ENCODE measurements around the gene ASAP2. TPM values are rescaled to one million over a fixed set of nuclear protein-coding genes. Genes with fewer than 3 reads are reported as not detected.

The ASAP2 gene
- total RNA-seq, 4 donors from 2014 or later: 28.2 to 38.0 (median 31.7) TPM

GRCh38 chr2:9364791-9365497 lies 158.3 kb downstream of the ASAP2 start:
- Histone ChIP-seq H3K4me3 (no peak overlapping the region), H3K9me3 (no peaks in the 10 kb centered on the region), H3K27me3 (no peaks in the 10 kb centered on the region), H3K4me1 (no peaks in the 10 kb centered on the region), H3K36me3 (peaks cover 0 to 86% (median 0%) of the 10 kb centered on the region in 3 donors), H3K27ac (no peak overlapping the region)
- TF ChIP-seq POLR2A (IDR thresholded peaks at IDR 0.05) (no peak), CTCF (IDR thresholded peaks at IDR 0.05) (no peak), EP300 (IDR thresholded peaks at IDR 0.05) (no peak)
- no peak for DNase-seq (ENCODE audit: low spot score in 2 of 2)
- 56 to 61% methylated on average over 4 of the region's 4 CpGs for WGBS, 2 donors

- no peak overlapping the region for H3K27ac ChIP-seq
- peaks cover 0 to 86% (median 0%) of the 10 kb centered on the region in 3 donors for H3K36me3 ChIP-seq
- 81 to 86% methylated on average over 8 of the region's 8 CpGs for WGBS, 2 donors
Observed at GRCh38 chr2:9365498-9366019, 158.9 kb downstream of the ASAP2 start.

GRCh38 chr2:9366026-9366425 lies 159.4 kb downstream of the ASAP2 start:
- no peaks in the 10 kb centered on the region for H3K4me1 ChIP-seq
- H3K4me3 ChIP-seq: no peak overlapping the region
- no peaks in the 10 kb centered on the region for H3K9me3 ChIP-seq
- H3K27me3 ChIP-seq: no peaks in the 10 kb centered on the region
- WGBS, 2 donors: 83 to 94% methylated on average over 6 of the region's 6 CpGs
- no peak overlapping the region for H3K27ac ChIP-seq
- H3K36me3 ChIP-seq: peaks cover 0 to 90% (median 0%) of the 10 kb centered on the region in 3 donors
- TF ChIP-seq CTCF (IDR thresholded peaks at IDR 0.05): no peak
- no peak for TF ChIP-seq EP300 (IDR thresholded peaks at IDR 0.05)
- TF ChIP-seq POLR2A (IDR thresholded peaks at IDR 0.05): no peak
- no peak for DNase-seq (ENCODE audit: low spot score in 2 of 2)

More at GRCh38 chr2:9365498-9366019, 158.9 kb downstream of the ASAP2 start:
- no peak for DNase-seq (ENCODE audit: low spot score in 2 of 2)
- H3K4me1 ChIP-seq: no peaks in the 10 kb centered on the region
- TF ChIP-seq EP300 (IDR thresholded peaks at IDR 0.05): no peak
- TF ChIP-seq POLR2A (IDR thresholded peaks at IDR 0.05): no peak
- no peak for TF ChIP-seq CTCF (IDR thresholded peaks at IDR 0.05)
- no peaks in the 10 kb centered on the region for H3K27me3 ChIP-seq
- H3K9me3 ChIP-seq: no peaks in the 10 kb centered on the region
- no peak overlapping the region for H3K4me3 ChIP-seq

GRCh38 chr2:9370746-9371145 lies 164.1 kb downstream of the ASAP2 start:
- no peak overlapping the region for H3K4me3 ChIP-seq
- no peak for DNase-seq (ENCODE audit: low spot score in 2 of 2)
- H3K4me1 ChIP-seq: no peaks in the 10 kb centered on the region
- H3K9me3 ChIP-seq: no peaks in the 10 kb centered on the region
- H3K36me3 ChIP-seq: peaks cover 0 to 87% (median 0%) of the 10 kb centered on the region in 3 donors
- no peak overlapping the region for H3K27ac ChIP-seq
- no peaks in the 10 kb centered on the region for H3K27me3 ChIP-seq
- WGBS, 2 donors: 89 to 90% methylated on average over 11 of the region's 11 CpGs
- no peak for TF ChIP-seq POLR2A (IDR thresholded peaks at IDR 0.05)
- no peak for TF ChIP-seq EP300 (IDR thresholded peaks at IDR 0.05)
- TF ChIP-seq CTCF (IDR thresholded peaks at IDR 0.05): no peak

GRCh38 chr2:9373047-9373446 lies 166.4 kb downstream of the ASAP2 start:
- H3K9me3 ChIP-seq: no peaks in the 10 kb centered on the region
- WGBS, 2 donors: 87 to 92% methylated on average over 11 to 14 of the region's 17 CpGs
- TF ChIP-seq CTCF (IDR thresholded peaks at IDR 0.05) (no peak), EP300 (IDR thresholded peaks at IDR 0.05) (no peak), POLR2A (IDR thresholded peaks at IDR 0.05) (no peak)
- H3K4me1 ChIP-seq: peaks cover 0 to 8% (median under 1%) of the 10 kb centered on the region in 4 donors
- no peak for DNase-seq (ENCODE audit: low spot score in 2 of 2)
- no peaks in the 10 kb centered on the region for H3K27me3 ChIP-seq
- no peak overlapping the region for H3K27ac ChIP-seq
- H3K36me3 ChIP-seq: peaks cover 0 to 80% (median 0%) of the 10 kb centered on the region in 3 donors
- H3K4me3 ChIP-seq: no peak overlapping the region

Data from tibial nerve (tissue), 4 donors.